KMS-11 (cell line): ENCODE results near the gene USP48.

Source experiments
- H2AFZ ChIP-seq: fragments of 200-600 bp; sonication (generic); 2 replicates; pipeline ENCODE4 v1.6.1; 2016; ENCODE audit warnings: antibody characterized with exemption, mixed run types, low read depth
- H3K27ac ChIP-seq: fragments of 200-600 bp; sonication (generic); 2 replicates; pipeline ENCODE4 v1.6.1; 2016; ENCODE audit warnings: mild to moderate bottlenecking, mixed run types
- H3K27me3 ChIP-seq: fragments of 200-600 bp; sonication (generic); 2 replicates; pipeline ENCODE4 v1.6.1; 2017; ENCODE audit warnings: mild to moderate bottlenecking, low read depth, mixed run types, moderate library complexity; ENCODE audit not compliant: insufficient read depth
- H3K36me3 ChIP-seq: fragments of 200-600 bp; sonication (generic); 2 replicates; pipeline ENCODE4 v1.6.1; 2017; ENCODE audit warnings: mild to moderate bottlenecking, mixed run types; ENCODE audit not compliant: insufficient read depth
- H3K4me1 ChIP-seq: fragments of 200-600 bp; sonication (generic); 2 replicates; pipeline ENCODE4 v1.6.1; 2016; ENCODE audit warnings: mild to moderate bottlenecking, low read depth, mixed run types; ENCODE audit not compliant: poor library complexity, severe bottlenecking
- H3K4me2 ChIP-seq: fragments of 200-600 bp; sonication (generic); 2 replicates; pipeline ENCODE4 v1.7.0; 2016; ENCODE audit warnings: mild to moderate bottlenecking, mixed run types
- H3K4me3 ChIP-seq: fragments of 200-600 bp; sonication (generic); IDR thresholded peaks from 2 replicates; pipeline ENCODE4 v1.6.1; 2017; ENCODE audit warnings: low read depth, low read length, mixed read lengths; ENCODE audit not compliant: insufficient read depth
- H3K79me2 ChIP-seq: fragments of 200-600 bp; sonication (generic); 2 replicates; pipeline ENCODE4 v1.6.1; 2016; ENCODE audit warnings: low read depth, mixed run types; ENCODE audit not compliant: insufficient read depth
- H3K9ac ChIP-seq: fragments of 200-600 bp; sonication (generic); 2 replicates; pipeline ENCODE4 v1.6.1; 2016; ENCODE audit warnings: mild to moderate bottlenecking, mixed run types
- H4K20me1 ChIP-seq: fragments of 200-600 bp; sonication (generic); 2 replicates; pipeline ENCODE4 v1.6.1; 2016; ENCODE audit warnings: mild to moderate bottlenecking, mixed run types; ENCODE audit not compliant: insufficient read depth
- TF ChIP-seq, protein P1 (sequence below): fragments of 200-600 bp; sonication (generic); conservative IDR thresholded peaks from 2 replicates; pipeline ENCODE4 v1.6.1; 2017; ENCODE audit warnings: low read depth, mild to moderate bottlenecking, antibody characterized with exemption, low read length, moderate library complexity, mixed read lengths

The USP48 gene

DNA sequence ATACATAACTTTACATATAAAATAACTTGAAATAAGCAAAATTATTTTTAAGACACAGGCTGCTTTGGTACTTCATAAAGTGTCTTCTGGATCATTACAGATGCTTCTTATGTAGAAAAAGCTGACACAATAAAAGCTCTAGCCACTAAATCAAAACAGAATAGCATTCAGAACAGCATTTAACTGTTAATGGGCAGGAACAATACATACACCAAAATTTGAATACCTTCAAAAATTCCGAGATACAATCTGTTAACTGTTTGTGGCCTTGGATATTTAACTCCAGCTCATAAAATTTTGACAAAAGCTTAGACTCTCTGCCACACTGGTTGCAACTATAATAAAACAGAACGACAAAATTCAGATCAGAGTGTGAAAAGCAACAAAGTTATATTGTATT is 31.7 kb downstream of the USP48 start:
- no peaks in the 10 kb centered on the region for H4K20me1 ChIP-seq
- H3K27me3 ChIP-seq, result no peaks in the 10 kb centered on the region
- no peak overlapping the region for H3K9ac ChIP-seq
- no peaks in the 10 kb centered on the region for H3K79me2 ChIP-seq
- H3K4me2 ChIP-seq, result no peak overlapping the region
- TF ChIP-seq, protein P1, sequence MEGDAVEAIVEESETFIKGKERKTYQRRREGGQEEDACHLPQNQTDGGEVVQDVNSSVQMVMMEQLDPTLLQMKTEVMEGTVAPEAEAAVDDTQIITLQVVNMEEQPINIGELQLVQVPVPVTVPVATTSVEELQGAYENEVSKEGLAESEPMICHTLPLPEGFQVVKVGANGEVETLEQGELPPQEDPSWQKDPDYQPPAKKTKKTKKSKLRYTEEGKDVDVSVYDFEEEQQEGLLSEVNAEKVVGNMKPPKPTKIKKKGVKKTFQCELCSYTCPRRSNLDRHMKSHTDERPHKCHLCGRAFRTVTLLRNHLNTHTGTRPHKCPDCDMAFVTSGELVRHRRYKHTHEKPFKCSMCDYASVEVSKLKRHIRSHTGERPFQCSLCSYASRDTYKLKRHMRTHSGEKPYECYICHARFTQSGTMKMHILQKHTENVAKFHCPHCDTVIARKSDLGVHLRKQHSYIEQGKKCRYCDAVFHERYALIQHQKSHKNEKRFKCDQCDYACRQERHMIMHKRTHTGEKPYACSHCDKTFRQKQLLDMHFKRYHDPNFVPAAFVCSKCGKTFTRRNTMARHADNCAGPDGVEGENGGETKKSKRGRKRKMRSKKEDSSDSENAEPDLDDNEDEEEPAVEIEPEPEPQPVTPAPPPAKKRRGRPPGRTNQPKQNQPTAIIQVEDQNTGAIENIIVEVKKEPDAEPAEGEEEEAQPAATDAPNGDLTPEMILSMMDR, result no peak
- no peaks in the 10 kb centered on the region for H3K4me1 ChIP-seq
- H3K4me3 ChIP-seq, result no peak overlapping the region
- no peak overlapping the region for H2AFZ ChIP-seq
- peaks cover 3% of the 10 kb centered on the region; the same call in 1 of the 2 replicates for H3K36me3 ChIP-seq
- no peak overlapping the region for H3K27ac ChIP-seq

DNA sequence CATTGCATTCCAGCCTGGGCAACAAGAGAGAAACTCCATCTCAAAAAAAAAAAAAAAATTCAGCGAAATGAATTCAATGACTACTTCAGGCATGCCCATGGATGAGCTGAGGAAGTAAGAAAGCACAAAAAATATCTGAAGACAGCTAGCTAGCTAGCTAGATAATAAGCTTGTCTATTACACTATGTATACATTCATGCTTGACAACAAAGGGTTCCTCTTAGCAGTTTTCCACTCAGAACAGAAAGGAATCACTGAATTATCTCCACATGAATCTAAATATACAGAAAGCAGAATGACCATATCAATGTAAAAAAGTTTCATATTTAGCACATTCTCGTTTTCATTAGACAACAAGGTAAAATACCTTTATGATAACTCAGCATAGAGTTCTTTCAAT is 32.1 kb downstream of the USP48 start:
- Histone ChIP-seq H3K27ac (no peak overlapping the region), H3K36me3 (peaks cover 3% of the 10 kb centered on the region; the same call in 1 of the 2 replicates), H4K20me1 (no peaks in the 10 kb centered on the region), H3K27me3 (no peaks in the 10 kb centered on the region), H2AFZ (no peak overlapping the region), H3K4me1 (no peaks in the 10 kb centered on the region), H3K9ac (no peak overlapping the region), H3K79me2 (no peaks in the 10 kb centered on the region), H3K4me3 (no peak overlapping the region), H3K4me2 (no peak overlapping the region)
- TF ChIP-seq, protein P1, result no peak

DNA sequence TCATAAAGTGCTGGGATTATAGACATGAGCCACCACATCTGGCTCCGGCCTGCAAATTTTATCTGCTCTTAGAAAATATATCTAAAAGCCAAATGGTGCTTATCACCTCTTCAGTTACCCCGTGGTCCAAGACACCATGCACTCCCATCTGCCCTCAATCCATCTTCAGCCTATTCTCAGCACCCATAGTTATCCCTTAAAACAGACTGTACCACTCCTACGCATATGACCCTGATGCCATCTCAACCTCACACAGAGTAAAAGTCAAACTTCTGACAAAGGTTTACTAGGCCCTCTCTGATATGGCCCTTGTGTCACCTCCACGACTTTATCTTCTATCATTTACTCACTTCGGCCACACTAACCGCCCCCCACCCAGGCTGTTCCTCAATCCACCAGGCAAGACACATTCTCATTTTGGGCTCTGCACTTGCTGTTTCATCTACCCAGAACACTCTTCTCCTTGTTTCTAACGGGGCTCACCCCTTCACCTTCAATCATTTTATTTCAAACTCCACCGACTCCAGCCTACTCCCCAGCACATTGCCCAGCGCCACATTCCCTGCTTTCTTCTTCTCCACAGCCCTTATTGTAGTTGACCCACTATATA is 33.0 kb downstream of the USP48 start:
- no peaks in the 10 kb centered on the region for H3K79me2 ChIP-seq
- H3K36me3 ChIP-seq, result peaks cover 3% of the 10 kb centered on the region; the same call in 1 of the 2 replicates
- TF ChIP-seq, protein P1, result no peak
- no peaks in the 10 kb centered on the region for H4K20me1 ChIP-seq
- H3K9ac ChIP-seq, result no peak overlapping the region
- H3K4me2 ChIP-seq, result no peak overlapping the region
- no peaks in the 10 kb centered on the region for H3K4me1 ChIP-seq
- no peaks in the 10 kb centered on the region for H3K27me3 ChIP-seq
- no peak overlapping the region for H3K27ac ChIP-seq
- no peak overlapping the region for H3K4me3 ChIP-seq
- no peak overlapping the region for H2AFZ ChIP-seq

DNA sequence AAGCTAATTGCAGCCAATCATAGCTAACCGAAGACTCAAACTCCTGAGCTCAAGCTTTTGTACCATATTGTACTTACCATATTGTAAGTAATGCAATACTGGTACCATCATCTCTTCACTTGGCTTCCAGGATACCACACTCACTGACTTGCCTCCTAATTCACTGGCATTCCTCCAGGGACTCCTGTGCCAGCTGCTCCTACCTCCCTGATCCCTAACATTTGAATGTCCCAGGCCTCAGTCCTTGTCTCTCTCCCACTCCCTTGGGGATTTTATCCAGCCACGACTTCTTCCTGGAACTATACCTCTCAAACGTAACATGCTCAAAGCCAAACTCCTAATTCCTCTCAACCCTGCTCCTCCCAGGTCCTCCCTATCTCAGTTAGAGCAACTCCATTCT is 33.8 kb downstream of the USP48 start:
- Histone ChIP-seq H3K27me3 (no peaks in the 10 kb centered on the region), H3K27ac (no peak overlapping the region), H3K36me3 (peaks cover 2% of the 10 kb centered on the region; the same call in 1 of the 2 replicates), H3K4me3 (no peak overlapping the region), H2AFZ (no peak overlapping the region), H3K9ac (no peak overlapping the region), H4K20me1 (no peaks in the 10 kb centered on the region), H3K4me1 (no peaks in the 10 kb centered on the region), H3K4me2 (no peak overlapping the region), H3K79me2 (no peaks in the 10 kb centered on the region)
- TF ChIP-seq, protein P1, result no peak
